Caco-2 (cell line): ENCODE data around the gene CACNA1D. TPM values are rescaled to one million over a fixed set of nuclear protein-coding genes. Genes with fewer than 3 reads are reported as not detected.

Experiments
- BruUV-seq: library from RNA; stranded (reverse); fragments of 400-500 nt; replicated peaks from 2 replicates; lab custom pipeline; 2021; lab: Mats Ljungman, UMichigan
- CTCF ChIA-PET: fragments of 300-600 bp; sonication (Branson Sonifier 250); formaldehyde crosslinking; loops from one replicate; lab custom pipeline; 2022; ENCODE audit warnings: antibody characterized with exemption; lab: Charles Lee
- POLR2A ChIA-PET: fragments of 300-600 bp; sonication (Branson Sonifier 250); formaldehyde crosslinking; loops from one replicate; lab custom pipeline; 2022; ENCODE audit warnings: antibody characterized with exemption; lab: Charles Lee
- DNase-seq, 2 experiments: peaks; one replicate each; pipeline versions ENCODE4 v3.0.0 to v3.0.0-alpha.2; 2020 to 2022
- H3K27me3 ChIP-seq: replicated peaks from 2 replicates; pipeline ENCODE4 v1.6.0; 2011; ENCODE audit warnings: low read length; ENCODE audit not compliant: control insufficient read depth, insufficient read depth
- H3K36me3 ChIP-seq: 2 replicates; pipeline ENCODE4 v1.5.1; 2011; ENCODE audit warnings: low read length; ENCODE audit not compliant: control insufficient read depth, insufficient read depth
- H3K4me1 ChIP-seq: fragments of 250-450 bp; sonication (Bioruptor Pico); 2 replicates; pipeline ENCODE4 v1.5.1; 2020; ENCODE audit warnings: mild to moderate bottlenecking
- H3K4me3 ChIP-seq: 2 replicates; pipeline ENCODE4 v1.5.1; 2011; ENCODE audit warnings: low read depth, mild to moderate bottlenecking, control low read depth, low read length
- H3K9me3 ChIP-seq: fragments of 250-450 bp; sonication (Bioruptor Pico); 2 replicates; pipeline ENCODE4 v1.5.1; 2020; ENCODE audit warnings: mild to moderate bottlenecking, moderate library complexity
- H3K27ac Mint-ChIP-seq: one replicate; pipeline ENCODE4 v1.8.0; 2022; ENCODE audit warnings: mixed read lengths; ENCODE audit not compliant: unreplicated experiment
- H3K27me3 Mint-ChIP-seq: one replicate; pipeline ENCODE4 v1.8.0; 2022; ENCODE audit warnings: mixed read lengths; ENCODE audit not compliant: insufficient read depth, unreplicated experiment
- H3K36me3 Mint-ChIP-seq: one replicate; pipeline ENCODE4 v1.8.0; 2022; ENCODE audit warnings: mild to moderate bottlenecking, mixed read lengths; ENCODE audit not compliant: insufficient read depth, unreplicated experiment
- H3K4me1 Mint-ChIP-seq: one replicate; pipeline ENCODE4 v1.8.0; 2022; ENCODE audit warnings: low read depth, mixed read lengths; ENCODE audit not compliant: unreplicated experiment
- H3K4me3 Mint-ChIP-seq: one replicate; pipeline ENCODE4 v1.8.0; 2022; ENCODE audit warnings: mild to moderate bottlenecking, moderate library complexity, mixed read lengths; ENCODE audit not compliant: unreplicated experiment
- H3K9me3 Mint-ChIP-seq: one replicate; pipeline ENCODE4 v1.8.0; 2022; ENCODE audit warnings: mixed read lengths; ENCODE audit not compliant: unreplicated experiment
- intact Hi-C: fragments of 100-400 bp; cut with micrococcal nuclease; formaldehyde crosslinking; loops from one replicate; pipeline ENCODE4 v1.10.0; 2022; ENCODE audit not compliant: unreplicated experiment
- total RNA-seq: library from RNA; stranded (reverse); gene quantifications from 2 replicates; pipeline ENCODE4 v1.2.3, GENCODE V29; 2022
- TF ChIP-seq, protein P1 (sequence below), 2 experiments: fragments of 200-600 bp in 1 of 2; IDR thresholded peaks; 1 replicate in 1 of 2; 2 replicates in 1 of 2; pipeline versions ENCODE4 v1.5.1 to v1.8.0; 2011 to 2022; ENCODE audit warnings: antibody characterized with exemption in 1 of 2, control low read depth in 1 of 2, inconsistent platforms in 1 of 2, low read depth in 1 of 2, low read length in 1 of 2, mild to moderate bottlenecking in 1 of 2, moderate library complexity in 1 of 2; ENCODE audit not compliant: insufficient read depth in 1 of 2, severe bottlenecking in 1 of 2, unreplicated experiment in 1 of 2

The CACNA1D gene
- total RNA-seq, 1 experiment from 2014 or later, result 13.3 TPM

DNA sequence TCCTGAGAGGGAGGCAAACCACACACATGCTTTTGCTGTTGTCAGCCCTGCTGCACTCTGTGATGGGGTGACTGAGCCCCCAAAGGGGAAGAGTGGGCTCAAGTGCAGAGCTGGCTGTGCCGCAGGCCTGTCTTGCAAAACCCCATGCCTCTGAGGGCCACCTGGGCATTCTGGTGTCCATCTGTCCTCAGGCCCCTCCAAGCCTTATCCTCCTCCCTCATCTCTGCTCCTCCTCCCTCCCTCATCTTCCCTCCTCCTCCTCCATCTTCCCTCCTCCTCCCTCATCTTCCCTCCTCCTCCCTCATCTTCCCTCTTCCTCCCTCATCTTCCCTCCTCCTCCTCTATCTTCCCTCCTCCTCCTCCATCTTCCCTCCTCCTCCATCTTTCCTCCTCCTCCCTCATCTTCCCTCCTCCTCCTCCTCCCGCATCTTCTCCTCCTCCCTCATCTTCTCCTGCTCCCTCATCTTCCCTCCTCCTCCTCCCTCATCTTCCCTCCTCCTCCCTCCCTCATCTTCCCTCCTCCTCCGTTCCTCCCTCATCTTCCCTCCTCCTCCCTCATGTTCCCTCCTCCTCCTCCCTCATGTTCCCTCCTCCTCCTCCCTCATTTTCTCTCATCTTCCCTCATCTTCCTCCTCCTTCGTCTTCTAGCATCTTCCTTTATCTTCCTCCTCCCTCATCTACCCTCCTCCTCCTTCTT, 311.2 kb downstream of the CACNA1D start:
- CTCF ChIA-PET, result no interaction called here
- Histone ChIP-seq H3K27me3 (no peaks in the 10 kb centered on the region), H3K4me3 (no peak overlapping the region), H3K9me3 (no peaks in the 10 kb centered on the region), H3K36me3 (no peaks in the 10 kb centered on the region), H3K4me1 (peaks cover 25% of the 10 kb centered on the region)
- no peak for DNase-seq
- Mint-ChIP-seq H3K4me3 (no peak overlapping the region), H3K4me1 (peaks cover 20% of the 10 kb centered on the region), H3K27me3 (no peaks in the 10 kb centered on the region), H3K27ac (no peak overlapping the region), H3K36me3 (no peaks in the 10 kb centered on the region), H3K9me3 (no peaks in the 10 kb centered on the region)
- no TSS peak for BruUV-seq
- POLR2A ChIA-PET, result no interaction called here
- TF ChIP-seq, protein P1, sequence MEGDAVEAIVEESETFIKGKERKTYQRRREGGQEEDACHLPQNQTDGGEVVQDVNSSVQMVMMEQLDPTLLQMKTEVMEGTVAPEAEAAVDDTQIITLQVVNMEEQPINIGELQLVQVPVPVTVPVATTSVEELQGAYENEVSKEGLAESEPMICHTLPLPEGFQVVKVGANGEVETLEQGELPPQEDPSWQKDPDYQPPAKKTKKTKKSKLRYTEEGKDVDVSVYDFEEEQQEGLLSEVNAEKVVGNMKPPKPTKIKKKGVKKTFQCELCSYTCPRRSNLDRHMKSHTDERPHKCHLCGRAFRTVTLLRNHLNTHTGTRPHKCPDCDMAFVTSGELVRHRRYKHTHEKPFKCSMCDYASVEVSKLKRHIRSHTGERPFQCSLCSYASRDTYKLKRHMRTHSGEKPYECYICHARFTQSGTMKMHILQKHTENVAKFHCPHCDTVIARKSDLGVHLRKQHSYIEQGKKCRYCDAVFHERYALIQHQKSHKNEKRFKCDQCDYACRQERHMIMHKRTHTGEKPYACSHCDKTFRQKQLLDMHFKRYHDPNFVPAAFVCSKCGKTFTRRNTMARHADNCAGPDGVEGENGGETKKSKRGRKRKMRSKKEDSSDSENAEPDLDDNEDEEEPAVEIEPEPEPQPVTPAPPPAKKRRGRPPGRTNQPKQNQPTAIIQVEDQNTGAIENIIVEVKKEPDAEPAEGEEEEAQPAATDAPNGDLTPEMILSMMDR (IDR thresholded peaks at IDR 0.05; ENCODE audit: insufficient read depth in 1 of 2, low read depth in 1 of 2, low read length in 1 of 2, severe bottlenecking in 1 of 2, unreplicated experiment in 1 of 2), result no peak
- intact Hi-C loops, result loop anchor here (2.0 kb wide), 1 partner anchor 77 kb away; no protein-coding TSS in a partner anchor

DNA sequence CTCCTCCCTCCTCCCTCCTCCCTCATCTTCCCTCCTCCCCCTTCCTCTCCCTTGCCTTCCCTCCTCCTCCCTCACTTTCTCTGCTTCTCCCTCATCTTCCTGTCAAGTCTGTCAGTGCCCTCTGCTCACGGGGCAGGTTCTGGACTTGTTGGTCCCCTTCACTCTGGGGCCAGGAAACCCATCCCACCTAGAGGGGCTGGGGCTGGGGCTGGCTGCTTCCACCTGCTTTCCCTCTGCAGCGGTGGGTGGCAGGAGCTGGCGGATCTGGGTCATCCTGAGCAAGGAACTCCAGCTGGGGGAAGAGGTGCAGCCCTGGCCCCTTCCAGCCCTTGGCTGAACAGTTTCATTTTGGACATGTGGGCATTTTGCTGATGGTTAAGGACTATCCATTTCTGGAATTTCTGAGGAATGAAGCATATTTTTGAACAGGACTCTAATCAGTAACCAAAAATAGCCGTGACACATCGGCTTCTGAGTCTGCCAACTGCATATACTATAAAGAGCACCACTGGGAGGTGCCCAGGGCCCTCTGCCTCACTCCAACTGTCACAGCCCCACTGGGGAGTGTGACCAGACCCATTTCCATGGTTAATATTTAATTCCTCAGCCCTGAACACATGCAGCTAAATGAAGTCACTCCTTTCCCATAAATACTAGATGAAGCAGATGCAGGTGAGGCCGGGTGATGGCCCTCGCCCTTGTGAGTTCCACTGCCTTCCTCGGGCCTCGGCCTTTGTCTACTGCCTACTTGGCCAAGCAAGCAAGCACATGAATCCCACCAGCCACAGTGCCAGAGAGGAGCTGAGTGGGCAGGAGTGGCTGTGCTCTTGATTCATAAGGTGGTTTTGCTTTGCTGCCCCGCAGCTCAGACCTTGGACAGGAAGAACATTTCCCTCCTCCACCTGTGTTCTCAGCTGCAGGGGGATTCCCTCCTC, 312.0 kb downstream of the CACNA1D start:
- no TSS peak for BruUV-seq
- peaks cover 20% of the 10 kb centered on the region for H3K4me1 Mint-ChIP-seq
- no peak for DNase-seq
- peak overlapping the region; percentile 36 for H3K27ac Mint-ChIP-seq
- peaks cover 25% of the 10 kb centered on the region for H3K4me1 ChIP-seq
- no peak overlapping the region for H3K4me3 Mint-ChIP-seq
- H3K9me3 Mint-ChIP-seq, result no peaks in the 10 kb centered on the region
- TF ChIP-seq, protein P1 (IDR thresholded peaks at IDR 0.05; ENCODE audit: insufficient read depth in 1 of 2, low read depth in 1 of 2, low read length in 1 of 2, severe bottlenecking in 1 of 2, unreplicated experiment in 1 of 2), result no peak
- ChIA-PET CTCF (no interaction called here), POLR2A (no interaction called here)
- H3K27me3 ChIP-seq, result no peaks in the 10 kb centered on the region
- H3K36me3 Mint-ChIP-seq, result peaks cover 5% of the 10 kb centered on the region
- no peaks in the 10 kb centered on the region for H3K36me3 ChIP-seq
- H3K9me3 ChIP-seq, result no peaks in the 10 kb centered on the region
- intact Hi-C loops, result no loop called here
- H3K4me3 ChIP-seq, result no peak overlapping the region
- no peaks in the 10 kb centered on the region for H3K27me3 Mint-ChIP-seq

GRCh38 chr3:53807117-53807810, 312.9 kb downstream of the CACNA1D start:
- intact Hi-C loops, result no loop called here
- Mint-ChIP-seq H3K27ac (peak overlapping the region; percentile 36), H3K4me3 (no peak overlapping the region), H3K4me1 (peaks cover 20% of the 10 kb centered on the region), H3K9me3 (no peaks in the 10 kb centered on the region), H3K27me3 (no peaks in the 10 kb centered on the region), H3K36me3 (peaks cover 6% of the 10 kb centered on the region)
- TF ChIP-seq, protein P1 (IDR thresholded peaks at IDR 0.05; ENCODE audit: insufficient read depth in 1 of 2, low read depth in 1 of 2, low read length in 1 of 2, severe bottlenecking in 1 of 2, unreplicated experiment in 1 of 2), result no peak
- H3K9me3 ChIP-seq, result no peaks in the 10 kb centered on the region
- H3K4me1 ChIP-seq, result peaks cover 25% of the 10 kb centered on the region
- CTCF ChIA-PET, result no interaction called here
- DNase-seq, result no peak
- H3K36me3 ChIP-seq, result no peaks in the 10 kb centered on the region
- H3K27me3 ChIP-seq, result no peaks in the 10 kb centered on the region
- no TSS peak for BruUV-seq
- no peak overlapping the region for H3K4me3 ChIP-seq
- POLR2A ChIA-PET, result no interaction called here
